MG63 (cell line): ENCODE data around the gene CHD9. TPM values are rescaled to one million over a fixed set of nuclear protein-coding genes. Genes with fewer than 3 reads are reported as not detected.
"Not testable (repeated sequence)": the region's sequence is repeated elsewhere in the genome, so short reads cannot be mapped to it uniquely, and the experiment has no call there.

Experiments used
- DNase-seq: peaks from one replicate; pipeline ENCODE4 v3.0.0-alpha.2; 2020
- H3K27me3 ChIP-seq: fragments of 250-450 bp; sonication (Bioruptor Pico); 2 replicates; pipeline ENCODE4 v1.5.1; 2020; ENCODE audit warnings: mild to moderate bottlenecking, moderate library complexity
- H3K36me3 ChIP-seq: fragments of 250-450 bp; sonication (Bioruptor Pico); 2 replicates; pipeline ENCODE4 v1.5.1; 2020; ENCODE audit warnings: mild to moderate bottlenecking, moderate library complexity
- H3K4me3 ChIP-seq: fragments of 250-450 bp; sonication (Bioruptor Pico); 2 replicates; pipeline ENCODE4 v1.5.1; 2020; ENCODE audit warnings: mild to moderate bottlenecking, moderate library complexity
- H3K9me3 ChIP-seq: fragments of 250-450 bp; sonication (Bioruptor Pico); 2 replicates; pipeline ENCODE4 v1.5.1; 2020; ENCODE audit warnings: mild to moderate bottlenecking, moderate library complexity
- total RNA-seq: library from RNA; depleted of rRNA; stranded (reverse); fragments of >200 nt; shearing (Covaris generic); gene quantifications from 2 replicates; pipeline ENCODE4 v1.2.3, GENCODE V29; 2014; ENCODE audit warnings: low replicate concordance

CHD9 gene
- total RNA-seq, 1 experiment from 2014 or later, result 51.1 TPM

DNA sequence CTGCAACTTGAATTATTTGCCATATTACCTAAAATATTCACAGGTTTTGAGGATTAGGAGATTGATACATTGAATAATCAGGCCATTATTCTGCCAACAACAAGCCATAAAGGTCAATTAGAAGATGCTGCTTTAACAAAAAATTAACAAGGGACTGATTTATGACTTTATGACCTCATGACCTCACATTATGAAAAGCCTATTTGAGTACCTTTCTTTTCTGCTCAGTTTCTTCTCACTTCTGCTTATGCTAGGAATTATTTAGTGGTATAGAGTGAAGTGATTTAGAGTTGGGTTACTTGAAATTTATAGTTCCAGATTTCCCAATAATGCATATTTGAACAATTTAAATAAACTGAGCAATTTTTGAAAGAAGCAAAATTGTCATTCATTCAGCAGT is 121.6 kb downstream of the CHD9 start:
- Histone ChIP-seq H3K27me3 (no peaks in the 10 kb centered on the region), H3K4me3 (no peak overlapping the region), H3K36me3 (peaks cover 26% of the 10 kb centered on the region), H3K9me3 (no peaks in the 10 kb centered on the region)
- DNase-seq, result no peak

DNA sequence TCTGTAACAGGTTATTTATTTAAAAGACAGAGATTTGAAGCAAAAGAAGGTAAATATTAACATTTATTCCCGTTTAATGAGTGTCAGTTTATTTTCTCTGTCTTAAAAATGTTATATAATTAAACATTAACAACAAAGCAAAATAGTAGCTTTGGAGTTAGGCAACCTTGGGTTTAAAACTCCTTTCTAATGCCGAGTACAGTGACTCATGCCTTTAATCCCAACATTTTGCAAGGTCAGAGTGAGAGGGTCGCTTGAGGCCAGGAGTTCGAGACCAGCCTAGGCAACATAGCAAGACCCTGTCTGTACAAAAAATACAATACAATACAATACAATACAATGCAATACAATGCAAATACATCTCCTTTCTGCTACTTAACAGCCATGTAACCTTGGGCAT is 128.7 kb downstream of the CHD9 start:
- DNase-seq, result no peak

DNA sequence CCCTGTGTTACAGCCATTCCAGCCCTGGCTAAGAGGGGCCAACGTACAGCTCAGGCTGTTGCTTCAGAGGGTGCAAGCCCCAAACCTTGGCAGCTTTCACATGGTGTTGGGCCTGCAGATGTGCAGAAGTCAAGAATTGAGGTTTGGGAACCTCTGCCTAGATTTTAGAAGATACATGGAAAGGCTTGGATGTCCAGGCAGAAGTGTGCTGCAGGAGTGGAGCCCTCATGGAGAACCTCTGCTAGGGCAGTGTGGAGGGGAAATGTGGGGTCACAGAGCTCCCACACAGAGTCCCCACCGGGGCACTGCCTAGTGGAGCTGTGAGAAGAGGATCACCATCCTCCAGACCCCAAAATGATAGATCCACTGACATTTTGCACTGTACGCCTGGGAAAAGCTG is 130.9 kb downstream of the CHD9 start:
- H3K27me3 ChIP-seq, H3K4me3 ChIP-seq, DNase-seq: not testable (repeated sequence)
- Histone ChIP-seq H3K9me3 (peaks cover 19% of the 10 kb centered on the region), H3K36me3 (peaks cover 37% of the 10 kb centered on the region)

More for the DNA sequence above, 128.7 kb downstream of the CHD9 start:
- no peak overlapping the region for H3K4me3 ChIP-seq
- H3K27me3 ChIP-seq, result no peaks in the 10 kb centered on the region
- H3K9me3 ChIP-seq, result peaks cover 19% of the 10 kb centered on the region
- peaks cover 37% of the 10 kb centered on the region for H3K36me3 ChIP-seq

GRCh38 chr16:53187775-53188174 is 133.0 kb downstream of the CHD9 start:
- DNase-seq, result no peak
- Histone ChIP-seq H3K36me3 (peaks cover 37% of the 10 kb centered on the region), H3K27me3 (no peaks in the 10 kb centered on the region), H3K4me3 (no peak overlapping the region), H3K9me3 (peaks cover 19% of the 10 kb centered on the region)

DNA sequence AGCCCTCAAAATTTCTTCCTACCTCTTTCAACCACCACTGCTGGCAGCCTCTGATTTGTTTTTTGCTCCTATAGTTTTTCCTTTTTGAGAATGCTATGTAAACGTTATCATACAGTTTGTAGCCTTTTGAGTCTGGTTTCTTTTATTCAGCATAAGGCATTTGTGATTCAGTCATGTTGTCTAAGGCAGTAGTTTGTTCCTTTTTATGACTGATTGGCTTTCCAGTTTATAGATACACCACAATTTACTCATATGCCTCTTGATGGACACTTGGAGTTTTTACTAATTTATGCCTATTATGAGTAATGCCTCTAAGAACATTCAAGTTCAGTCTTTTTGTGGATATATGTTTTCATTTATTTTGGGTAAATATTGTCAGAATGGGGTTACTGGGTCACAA is 136.6 kb downstream of the CHD9 start:
- DNase-seq, result no peak
- peaks cover 3% of the 10 kb centered on the region; the same call in 1 of the 2 replicates for H3K9me3 ChIP-seq
- H3K36me3 ChIP-seq, result peaks cover 6% of the 10 kb centered on the region
- no peak overlapping the region for H3K4me3 ChIP-seq
- no peaks in the 10 kb centered on the region for H3K27me3 ChIP-seq

DNA sequence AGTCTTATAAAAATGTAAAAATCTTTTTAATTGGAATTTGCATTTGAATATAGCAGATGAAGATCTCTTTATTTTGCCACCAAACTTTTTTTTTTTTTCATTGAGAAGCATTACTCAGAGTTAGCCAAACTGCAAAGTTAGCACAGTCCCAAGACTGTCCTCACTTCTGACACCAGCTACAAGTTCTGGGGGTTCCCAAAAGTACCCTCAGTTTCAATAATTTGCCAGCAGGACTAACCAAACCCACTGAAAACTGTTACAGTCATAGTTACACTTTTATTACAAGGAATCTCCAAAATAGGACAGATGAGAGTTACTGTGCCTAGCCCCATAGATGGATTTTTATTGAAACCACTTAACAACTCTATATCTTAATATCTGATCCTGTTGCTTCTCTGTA is 144.1 kb downstream of the CHD9 start:
- DNase-seq, result no peak
- peaks cover 4% of the 10 kb centered on the region; the same call in 1 of the 2 replicates for H3K9me3 ChIP-seq
- peaks cover 12% of the 10 kb centered on the region for H3K36me3 ChIP-seq
- H3K4me3 ChIP-seq, result no peak overlapping the region
- H3K27me3 ChIP-seq, result no peaks in the 10 kb centered on the region

GRCh38 chr16:53201900-53202299 is 147.1 kb downstream of the CHD9 start:
- DNase-seq, result no peak
- H3K27me3 ChIP-seq, result no peaks in the 10 kb centered on the region
- peaks cover 11% of the 10 kb centered on the region for H3K36me3 ChIP-seq
- H3K4me3 ChIP-seq, result no peak overlapping the region
- H3K9me3 ChIP-seq, result peaks cover 4% of the 10 kb centered on the region; the same call in 1 of the 2 replicates

DNA sequence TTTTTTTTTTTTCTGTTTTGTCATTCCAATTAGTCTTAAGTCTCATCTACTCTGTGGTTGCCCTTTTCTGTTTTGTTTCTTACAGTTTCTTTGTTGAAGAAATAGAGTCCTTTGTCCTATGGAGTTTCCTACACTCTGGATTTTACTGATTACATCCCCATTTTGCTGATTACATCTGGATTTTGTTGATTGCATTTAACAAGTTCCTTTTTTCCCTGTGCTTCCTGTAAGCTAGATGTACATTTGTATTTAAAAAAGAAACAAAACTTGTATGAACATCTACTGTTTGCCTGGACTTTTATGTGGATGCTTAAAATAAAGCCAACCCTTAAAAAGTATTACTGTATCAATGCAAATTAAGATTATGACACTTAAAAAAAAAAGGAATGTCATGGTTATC is 147.6 kb downstream of the CHD9 start:
- DNase-seq, result no peak
- H3K27me3 ChIP-seq, result no peaks in the 10 kb centered on the region
- peaks cover 9% of the 10 kb centered on the region for H3K36me3 ChIP-seq
- H3K9me3 ChIP-seq, result peaks cover 4% of the 10 kb centered on the region; the same call in 1 of the 2 replicates
- H3K4me3 ChIP-seq, result no peak overlapping the region

DNA sequence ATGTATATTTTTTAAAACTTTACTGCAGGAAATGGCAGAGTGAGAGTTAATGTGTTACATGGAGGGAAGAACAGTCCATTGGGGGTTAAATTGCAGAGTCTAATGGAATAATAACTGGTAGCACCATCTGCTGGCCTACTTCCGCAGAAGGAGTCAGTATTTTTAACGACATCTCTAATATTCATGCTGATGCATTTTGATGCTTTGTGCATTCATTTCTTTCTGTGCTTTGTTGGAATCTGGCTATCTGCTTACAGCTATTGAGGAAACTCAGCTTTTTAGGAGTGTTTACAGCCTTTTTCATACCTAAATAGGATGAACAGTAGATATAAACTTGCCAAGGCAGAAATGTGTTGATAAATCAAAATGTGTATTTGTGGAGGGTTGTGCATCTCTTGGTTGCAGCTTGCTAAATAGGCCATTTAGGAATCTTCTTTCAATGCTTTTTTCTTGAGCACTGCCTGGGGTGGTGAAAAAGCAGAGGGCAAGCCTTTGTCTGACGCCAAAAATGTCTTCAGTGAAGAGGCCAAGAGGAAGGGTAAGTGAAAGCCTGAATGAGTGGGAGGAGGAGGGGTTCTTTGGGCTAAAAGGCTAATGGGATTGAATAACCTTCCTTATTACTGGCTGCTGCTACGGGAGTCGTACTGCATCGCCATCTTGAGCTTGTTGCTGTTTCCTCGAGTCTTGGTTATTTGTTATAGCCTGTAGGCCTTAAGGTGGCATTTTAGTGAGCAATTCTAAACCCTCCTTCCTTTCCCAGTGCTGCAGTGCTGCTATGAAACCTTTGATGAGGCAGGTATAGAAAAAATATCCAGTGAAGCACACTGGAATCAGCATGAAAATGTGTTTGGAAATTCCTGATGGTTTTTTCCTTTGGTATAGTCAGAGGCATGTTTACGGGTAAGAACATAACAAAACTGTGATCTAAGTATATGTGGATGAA is 153.3 kb downstream of the CHD9 start:
- H3K27me3 ChIP-seq, result no peaks in the 10 kb centered on the region

DNA sequence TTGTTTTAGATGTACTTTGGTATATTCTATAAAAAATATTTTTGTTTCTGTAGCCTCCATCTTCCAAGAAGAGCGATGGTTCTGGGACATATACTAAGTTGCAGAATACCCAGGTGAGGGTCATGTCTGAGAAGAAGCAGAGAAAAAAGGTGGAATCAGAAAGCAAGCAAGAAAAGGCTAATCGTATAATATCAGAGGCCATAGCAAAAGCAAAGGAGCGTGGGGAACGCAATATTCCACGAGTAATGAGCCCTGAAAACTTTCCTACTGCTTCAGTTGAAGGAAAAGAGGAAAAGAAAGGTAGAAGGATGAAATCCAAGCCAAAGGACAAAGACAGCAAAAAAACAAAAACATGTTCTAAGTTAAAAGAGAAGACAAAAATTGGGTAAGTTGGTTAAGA is 154.6 kb downstream of the CHD9 start:
- peaks cover 11% of the 10 kb centered on the region for H3K36me3 ChIP-seq

More for the DNA sequence above, 153.3 kb downstream of the CHD9 start:
- Histone ChIP-seq H3K4me3 (peak overlapping the region; percentile 47), H3K9me3 (no peaks in the 10 kb centered on the region), H3K36me3 (peaks cover 9% of the 10 kb centered on the region)
- peak; percentile 68 for DNase-seq

DNA sequence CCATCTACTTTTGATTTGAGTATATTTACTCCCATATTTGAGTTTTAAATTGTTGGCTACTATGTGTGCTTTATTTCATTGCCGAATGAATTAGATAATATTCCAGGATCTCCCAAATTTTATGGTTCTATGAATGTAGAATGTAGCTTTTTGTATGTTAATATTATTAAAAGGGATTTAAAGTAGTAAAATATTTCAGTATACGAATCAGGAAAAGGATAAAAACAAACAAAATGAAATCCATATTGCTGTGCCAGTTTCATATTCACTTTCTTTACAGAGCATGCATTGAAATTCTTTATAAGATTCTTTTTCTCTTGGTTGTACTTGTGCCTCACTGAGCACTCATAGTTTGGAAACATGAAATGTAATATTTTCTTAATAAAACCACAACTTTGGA is 155.1 kb downstream of the CHD9 start:
- Histone ChIP-seq H3K9me3 (no peaks in the 10 kb centered on the region), H3K4me3 (peak overlapping the region; percentile 47), H3K36me3 (peaks cover 11% of the 10 kb centered on the region), H3K27me3 (no peaks in the 10 kb centered on the region)
- no peak for DNase-seq

More for the DNA sequence above, 154.6 kb downstream of the CHD9 start:
- H3K27me3 ChIP-seq, result no peaks in the 10 kb centered on the region
- H3K9me3 ChIP-seq, result no peaks in the 10 kb centered on the region
- H3K4me3 ChIP-seq, result peak overlapping the region; percentile 47
- DNase-seq, result no peak

DNA sequence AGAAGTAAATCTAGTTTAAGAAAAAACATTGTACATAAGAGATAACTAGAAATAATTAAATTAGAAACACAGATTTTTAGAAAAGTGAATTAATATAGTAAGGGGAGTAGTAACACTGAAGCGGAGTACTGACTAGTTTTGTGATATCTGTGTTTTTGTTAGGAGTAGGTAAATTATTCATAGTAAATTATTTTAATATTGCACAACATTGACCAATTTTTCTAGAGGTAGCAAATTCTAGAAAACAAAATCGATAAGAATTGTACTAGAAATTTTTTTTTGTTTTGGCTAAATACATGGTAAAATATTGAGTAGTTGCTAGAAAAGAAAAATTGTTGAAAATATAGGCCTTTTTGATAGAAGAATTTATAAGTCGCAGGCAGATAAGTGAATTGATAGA is 156.5 kb downstream of the CHD9 start:
- Histone ChIP-seq H3K4me3 (no peak overlapping the region), H3K36me3 (peaks cover 11% of the 10 kb centered on the region), H3K27me3 (no peaks in the 10 kb centered on the region), H3K9me3 (no peaks in the 10 kb centered on the region)
- no peak for DNase-seq

DNA sequence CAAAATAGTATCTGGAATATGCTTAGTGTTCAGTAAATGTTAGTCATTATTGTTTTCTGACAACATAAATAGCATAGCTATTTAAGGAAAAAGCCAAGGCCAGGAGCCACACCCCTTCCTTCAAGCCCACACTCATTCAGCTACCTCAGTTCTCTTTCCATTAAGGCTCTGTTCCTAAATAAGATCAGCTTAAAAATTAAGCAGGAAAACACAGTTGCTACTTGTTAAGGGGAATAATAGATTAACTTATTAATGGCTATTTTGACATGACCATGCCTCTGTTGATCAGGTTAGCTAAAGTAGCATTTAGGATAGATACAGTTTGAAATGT is 158.1 kb downstream of the CHD9 start:
- no peak for DNase-seq
- no peak overlapping the region for H3K4me3 ChIP-seq
- H3K27me3 ChIP-seq, result no peaks in the 10 kb centered on the region

GRCh38 chr16:53213542-53213941 is 158.8 kb downstream of the CHD9 start:
- DNase-seq, result no peak
- Histone ChIP-seq H3K36me3 (peaks cover 14% of the 10 kb centered on the region), H3K9me3 (no peaks in the 10 kb centered on the region), H3K27me3 (no peaks in the 10 kb centered on the region), H3K4me3 (no peak overlapping the region)

More for the DNA sequence above, 158.1 kb downstream of the CHD9 start:
- peaks cover 13% of the 10 kb centered on the region for H3K36me3 ChIP-seq
- no peaks in the 10 kb centered on the region for H3K9me3 ChIP-seq

GRCh38 chr16:53216798-53217197 is 162.0 kb downstream of the CHD9 start:
- no peak for DNase-seq
- no peak overlapping the region for H3K4me3 ChIP-seq
- peaks cover 15% of the 10 kb centered on the region for H3K36me3 ChIP-seq
- H3K9me3 ChIP-seq, result no peaks in the 10 kb centered on the region
- no peaks in the 10 kb centered on the region for H3K27me3 ChIP-seq

DNA sequence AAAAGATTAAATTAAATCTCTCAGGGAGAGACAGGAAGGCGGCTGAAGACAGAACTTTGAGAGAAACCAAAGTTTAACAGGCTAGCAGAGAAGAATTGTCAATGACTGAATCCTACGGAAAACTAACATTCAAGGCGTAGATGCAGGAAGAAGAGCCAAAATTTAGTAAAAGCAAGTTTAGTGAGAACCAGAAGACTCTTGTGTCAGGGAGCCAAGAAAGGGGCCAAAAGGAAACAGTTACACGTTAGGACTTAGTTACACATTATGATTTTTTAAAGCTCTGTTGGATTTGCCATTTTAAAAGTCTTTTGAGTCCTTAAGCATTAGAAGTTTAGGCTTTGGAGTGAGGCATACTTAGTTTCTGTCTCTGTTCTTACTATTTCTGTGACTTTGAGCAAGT is 164.6 kb downstream of the CHD9 start:
- no peaks in the 10 kb centered on the region for H3K27me3 ChIP-seq
- H3K36me3 ChIP-seq, result peaks cover 31% of the 10 kb centered on the region
- no peak for DNase-seq
- H3K4me3 ChIP-seq, result no peak overlapping the region
- H3K9me3 ChIP-seq, result no peaks in the 10 kb centered on the region

GRCh38 chr16:53219795-53220454 is 165.1 kb downstream of the CHD9 start:
- Histone ChIP-seq H3K36me3 (peaks cover 35% of the 10 kb centered on the region), H3K4me3 (no peak overlapping the region), H3K9me3 (no peaks in the 10 kb centered on the region), H3K27me3 (no peaks in the 10 kb centered on the region)
- no peak for DNase-seq
